GM12875 (cell line): Measurements from ENCODE around the gene RFT1.
A peak's percentile ranks its signal among the peaks of the same experiment; 100 is the strongest.

Experiments
- H3K4me3 ChIP-seq: one replicate; pipeline ENCODE4 v1.5.1; 2011; ENCODE audit warnings: low read depth, low read length, control low read depth
- CTCF ChIP-seq: IDR thresholded peaks from 2 replicates; pipeline ENCODE4 v1.5.1; 2011; ENCODE audit warnings: low read depth, mild to moderate bottlenecking, control low read depth, inconsistent platforms, low read length, moderate library complexity, borderline replicate concordance; ENCODE audit not compliant: insufficient read depth

RFT1 gene

GRCh38 chr3:53073553-53074365, 56.5 kb downstream of the RFT1 start:
- H3K4me3 ChIP-seq, result peak overlapping the region; percentile 74
- no peak for TF ChIP-seq CTCF

DNA sequence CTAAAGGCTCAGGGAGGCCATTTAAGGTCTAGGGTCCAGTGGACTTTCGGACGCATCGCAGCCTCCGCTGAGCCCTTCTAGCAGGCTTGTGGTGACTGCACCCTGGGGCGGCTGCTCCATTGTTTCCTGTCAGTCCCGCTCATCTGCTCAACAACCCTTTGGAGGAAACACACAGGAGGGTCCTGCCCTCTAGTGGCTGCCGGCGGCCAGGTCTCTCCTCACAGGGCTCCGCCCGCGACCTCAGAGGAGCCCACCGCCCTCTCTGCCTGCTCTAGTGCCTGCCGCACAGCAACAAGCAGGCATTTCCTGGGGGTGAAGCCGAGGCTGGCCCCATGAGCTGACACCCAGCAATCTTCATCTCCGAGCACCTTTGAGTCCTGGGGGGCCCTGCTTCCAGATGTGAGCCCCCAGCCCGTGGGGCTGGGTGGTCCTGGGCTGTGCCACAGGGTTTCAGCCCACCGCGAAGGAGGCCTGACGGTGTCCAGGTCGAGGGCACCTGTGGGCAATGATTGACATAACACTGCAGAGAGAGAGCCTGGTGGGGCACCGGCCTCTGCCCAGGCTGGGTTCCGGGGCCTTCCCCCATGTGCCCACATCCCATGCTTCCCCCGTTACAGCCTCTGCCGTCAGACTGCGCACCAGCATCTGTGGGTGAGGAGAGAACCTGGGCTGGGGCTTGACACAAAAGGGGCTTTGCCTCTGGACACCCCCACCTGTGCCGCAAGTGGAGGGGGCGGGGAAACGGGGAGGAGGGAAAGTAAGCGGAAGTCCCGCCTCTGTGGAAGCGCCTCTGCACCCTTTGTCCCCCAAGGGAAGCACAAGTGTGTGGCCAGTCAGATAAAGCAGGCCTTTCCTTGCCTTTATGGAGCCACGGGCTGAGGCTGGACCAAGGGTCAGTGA, 57.3 kb downstream of the RFT1 start:
- peak overlapping the region; percentile 74 for H3K4me3 ChIP-seq
- peak; percentile 97 for TF ChIP-seq CTCF

DNA sequence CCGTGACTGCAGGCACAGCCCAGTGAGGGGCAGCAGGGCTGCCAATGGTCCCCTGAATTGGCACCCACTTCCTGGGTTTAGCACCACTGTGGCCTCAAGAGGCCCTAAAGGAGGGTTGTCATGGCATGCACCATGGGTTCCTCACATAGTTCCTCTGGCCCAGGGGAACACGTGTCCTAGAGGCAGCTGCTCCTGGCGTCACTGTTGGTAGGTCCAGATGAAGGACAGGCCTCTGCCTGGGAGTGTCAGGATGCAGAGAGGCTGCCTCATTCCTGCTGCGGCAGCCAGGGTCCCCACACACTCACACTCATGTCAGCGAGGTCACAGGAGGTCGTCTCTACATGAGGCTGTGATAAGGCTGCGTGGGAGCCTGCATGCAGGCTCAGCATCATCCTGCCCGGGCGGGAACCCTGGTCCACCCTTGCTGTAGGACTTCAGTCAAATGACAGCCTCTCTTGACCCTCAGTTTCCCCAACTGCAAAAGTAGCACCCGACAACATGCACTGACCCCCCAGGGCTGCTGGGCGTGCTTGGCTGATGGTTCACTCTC, 58.3 kb downstream of the RFT1 start:
- no peak overlapping the region for H3K4me3 ChIP-seq
- TF ChIP-seq CTCF, result no peak

DNA sequence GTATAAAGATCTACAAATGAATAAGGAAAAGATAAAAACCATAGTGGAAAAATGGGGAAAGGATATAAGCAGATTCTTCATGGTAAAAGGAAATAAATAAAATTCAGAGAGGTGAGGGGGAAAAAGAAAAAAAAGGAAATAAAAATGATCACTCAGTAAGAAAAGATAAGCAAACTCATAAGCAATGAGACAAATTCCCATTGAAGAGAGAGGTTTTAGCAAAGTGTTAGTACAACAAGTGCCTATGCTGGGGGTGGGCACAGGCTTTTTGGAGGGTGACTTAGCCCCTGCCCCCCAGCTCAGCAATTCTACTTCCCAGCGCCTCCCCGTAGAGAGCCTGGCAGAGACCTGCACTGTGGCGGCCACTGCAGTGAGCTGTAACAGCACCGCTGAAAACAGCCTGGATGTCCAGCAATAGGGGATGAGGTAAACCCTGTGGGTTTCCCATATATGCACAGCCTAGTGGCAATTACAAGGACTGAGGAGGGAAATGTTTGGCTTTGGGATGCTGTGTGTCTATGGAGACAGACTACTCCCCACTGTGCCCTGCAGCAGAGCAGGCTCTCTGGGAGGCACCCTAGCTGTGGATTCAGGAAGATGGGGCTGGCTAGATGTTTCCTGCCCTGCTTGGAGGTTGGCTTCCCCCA, 60.7 kb downstream of the RFT1 start:
- H3K4me3 ChIP-seq, result no peak overlapping the region
- no peak for TF ChIP-seq CTCF

- H3K4me3 ChIP-seq, result no peak overlapping the region
- TF ChIP-seq CTCF, result no peak
These were observed 62.1 kb downstream of the RFT1 start for GRCh38 chr3:53068176-53068575.

- no peak for TF ChIP-seq CTCF
These were observed 62.7 kb downstream of the RFT1 start for GRCh38 chr3:53067567-53067966.

More at GRCh38 chr3:53067567-53067966, 62.7 kb downstream of the RFT1 start:
- no peak overlapping the region for H3K4me3 ChIP-seq
